Anterior cingulate cortex (tissue), 58 donors: ENCODE measurements around the gene BANF1.
A peak's percentile ranks its signal among the peaks of the same experiment; 100 is the strongest.

ENCODE experiments used
- DNase-seq, 58 donors: peaks; one replicate each; lab custom pipeline; 2025; lab: John Stamatoyannopoulos, UW

The BANF1 gene

DNA sequence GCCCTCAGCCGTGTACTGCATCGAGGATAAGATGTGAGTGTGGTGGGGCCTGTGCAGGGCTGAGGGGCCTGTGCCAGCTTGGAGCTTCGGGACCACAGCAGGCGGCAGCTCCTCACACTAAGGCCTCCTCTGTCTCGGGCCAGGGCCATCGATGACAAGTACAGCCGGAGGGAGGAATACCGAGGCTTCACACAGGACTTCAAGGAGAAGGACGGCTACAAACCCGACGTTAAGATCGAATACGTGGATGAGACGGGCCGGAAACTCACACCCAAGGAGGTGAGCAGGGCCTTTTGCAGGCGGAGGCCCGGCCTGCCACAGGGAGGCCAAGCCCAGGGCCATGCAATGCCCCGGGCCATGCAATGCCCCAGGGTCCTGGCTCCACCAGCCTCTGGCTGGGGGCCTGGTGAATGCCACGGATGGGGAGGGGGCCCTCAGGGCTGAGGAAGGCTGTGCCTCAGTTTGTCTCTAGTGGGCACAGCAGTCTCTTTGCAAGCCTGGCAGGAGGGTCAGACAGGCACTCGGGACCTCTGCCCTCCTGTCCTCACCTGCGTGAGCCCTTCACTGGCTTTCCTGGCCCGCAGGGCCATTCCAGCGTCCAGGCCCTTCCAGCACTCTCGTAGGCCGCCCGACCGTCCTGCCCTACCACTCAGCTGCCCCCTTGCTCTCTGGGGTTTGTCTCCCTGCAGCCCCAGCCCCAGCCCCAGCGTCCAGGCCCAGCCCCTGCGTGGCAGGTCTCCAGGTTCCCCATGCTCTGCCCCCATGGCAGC is 24.5 kb upstream of the BANF1 start:
- DNase-seq = no peak

DNA sequence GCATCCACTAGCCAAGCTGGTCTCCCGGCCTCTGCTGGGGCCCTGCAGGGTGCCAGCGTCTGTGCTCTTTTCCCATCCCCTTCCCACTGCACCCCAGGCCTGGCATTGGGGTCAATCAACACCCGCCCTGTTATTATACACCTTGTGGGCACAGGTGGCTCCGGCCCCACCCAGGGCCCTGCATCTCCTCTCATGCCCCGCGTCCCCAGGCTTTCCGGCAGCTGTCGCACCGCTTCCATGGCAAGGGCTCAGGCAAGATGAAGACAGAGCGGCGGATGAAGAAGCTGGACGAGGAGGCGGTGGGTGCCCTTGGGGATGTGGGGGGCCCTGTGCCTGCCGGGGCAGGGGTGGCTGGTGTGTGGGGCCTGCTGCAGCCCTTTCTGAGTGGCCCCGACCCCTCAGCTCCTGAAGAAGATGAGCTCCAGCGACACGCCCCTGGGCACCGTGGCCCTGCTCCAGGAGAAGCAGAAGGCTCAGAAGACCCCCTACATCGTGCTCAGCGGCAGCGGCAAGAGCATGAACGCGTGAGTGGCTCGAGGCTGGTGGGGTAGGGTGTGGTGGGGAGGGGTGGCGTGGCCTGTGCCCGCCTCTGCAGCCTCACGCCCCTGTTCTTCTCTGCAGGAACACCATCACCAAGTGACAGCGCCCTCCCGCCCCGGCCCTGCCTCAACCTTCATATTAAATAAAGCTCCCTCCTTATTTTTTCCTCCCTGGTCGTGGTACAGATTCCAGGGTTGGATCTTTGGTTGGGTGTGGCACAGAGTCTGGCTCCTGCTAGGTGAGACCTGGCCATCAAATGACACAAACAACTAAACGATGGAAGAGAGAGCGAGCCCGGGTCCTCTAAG is 23.7 kb upstream of the BANF1 start:
- DNase-seq = no peak

DNA sequence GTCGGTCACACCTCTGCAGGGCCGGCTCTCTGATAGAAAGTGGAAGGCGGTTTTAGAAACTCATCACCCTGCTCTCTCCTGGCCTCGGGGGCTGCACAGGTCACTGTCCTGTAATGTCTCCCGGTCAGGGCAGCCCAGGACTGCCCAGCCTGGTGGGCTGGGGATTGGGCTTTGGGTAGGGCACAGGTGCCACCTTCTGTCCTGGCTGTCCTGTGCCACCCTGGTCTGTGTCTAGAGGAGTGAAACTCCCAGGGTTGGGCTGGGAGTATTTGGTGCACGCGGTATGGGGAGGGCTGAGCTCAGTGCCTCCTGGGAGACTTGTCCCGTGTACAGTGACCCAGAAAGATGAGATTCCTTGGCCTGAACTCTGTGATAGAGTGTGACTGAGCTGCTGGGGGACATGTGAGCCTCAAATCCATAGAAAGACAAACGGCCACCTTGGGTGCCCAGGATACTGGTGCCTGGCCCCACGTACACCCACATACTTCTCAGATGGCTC is 23.0 kb upstream of the BANF1 start:
- DNase-seq = no peak

DNA sequence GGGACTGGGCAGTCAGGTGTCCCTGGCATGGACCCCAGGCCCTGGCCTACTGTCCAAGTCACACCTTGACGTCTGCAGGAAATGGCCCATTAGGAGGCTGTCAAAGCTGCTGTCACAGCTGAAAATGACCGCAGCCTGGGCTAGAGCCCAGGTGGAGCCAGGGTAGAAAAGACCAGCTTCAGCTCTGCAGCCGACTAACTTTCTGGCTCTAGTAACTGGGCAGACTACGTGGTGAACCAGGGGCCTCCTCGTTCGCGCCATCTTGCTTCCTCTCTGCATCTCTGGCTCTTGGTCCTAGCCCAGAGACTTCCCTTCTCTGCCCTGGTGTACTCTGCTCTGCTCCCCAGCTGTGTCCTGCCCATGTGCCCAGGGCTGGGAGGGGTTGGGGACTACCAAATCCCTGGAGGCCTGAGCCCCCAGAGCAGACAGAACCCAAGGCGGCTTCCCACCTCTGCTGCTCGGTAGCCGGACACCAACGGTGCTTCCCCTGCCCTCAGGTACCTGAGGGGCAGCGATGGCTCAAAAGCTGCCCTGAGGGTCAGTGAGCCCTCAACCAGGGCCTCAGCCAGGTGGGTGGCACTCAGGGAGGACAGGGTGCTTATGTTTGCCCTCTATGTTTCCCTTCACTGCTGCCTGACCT is 21.1 kb upstream of the BANF1 start:
- no peak for DNase-seq

DNA sequence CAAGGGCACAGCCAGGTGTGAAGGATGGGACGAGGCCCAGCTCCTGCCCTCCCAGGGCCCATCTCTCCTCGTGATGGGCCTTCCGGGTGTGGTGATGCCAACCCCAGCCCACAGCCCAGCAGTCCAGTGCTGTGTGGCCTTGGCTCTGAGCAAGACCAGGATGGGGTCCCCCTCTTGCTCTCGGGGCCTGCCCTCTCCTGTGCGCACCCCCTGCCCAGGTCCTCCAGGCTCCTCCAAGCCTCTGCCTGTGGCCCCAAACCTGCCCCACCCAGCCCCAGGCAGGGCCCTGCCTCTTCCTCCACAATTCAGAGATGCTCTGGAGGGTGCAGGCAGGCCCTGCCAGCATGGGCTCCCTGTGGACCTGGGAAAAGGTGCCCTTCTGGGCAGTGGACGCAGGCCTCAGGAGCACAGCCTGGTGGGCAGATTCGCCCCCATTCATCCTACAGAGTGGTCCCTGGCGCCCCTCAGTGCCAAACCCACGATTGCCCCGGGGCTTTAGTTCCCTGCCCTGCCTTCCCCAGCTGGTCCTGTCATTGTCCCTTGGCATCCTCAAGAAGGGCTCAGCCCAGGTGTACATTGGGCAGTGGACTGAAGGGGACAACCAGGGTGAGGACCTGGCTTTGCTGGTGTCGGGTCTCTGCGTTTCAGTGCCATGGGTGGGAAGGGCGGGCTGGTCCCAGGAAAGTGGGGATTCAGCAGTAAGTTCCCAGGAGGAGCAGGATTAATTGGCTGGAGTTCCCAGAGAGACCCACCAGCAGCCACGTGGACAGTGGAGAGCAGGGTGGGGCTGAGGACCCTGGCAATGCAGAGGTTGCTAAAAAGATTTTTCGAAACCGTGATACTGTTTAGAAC is 20.1 kb upstream of the BANF1 start:
- no peak for DNase-seq

DNA sequence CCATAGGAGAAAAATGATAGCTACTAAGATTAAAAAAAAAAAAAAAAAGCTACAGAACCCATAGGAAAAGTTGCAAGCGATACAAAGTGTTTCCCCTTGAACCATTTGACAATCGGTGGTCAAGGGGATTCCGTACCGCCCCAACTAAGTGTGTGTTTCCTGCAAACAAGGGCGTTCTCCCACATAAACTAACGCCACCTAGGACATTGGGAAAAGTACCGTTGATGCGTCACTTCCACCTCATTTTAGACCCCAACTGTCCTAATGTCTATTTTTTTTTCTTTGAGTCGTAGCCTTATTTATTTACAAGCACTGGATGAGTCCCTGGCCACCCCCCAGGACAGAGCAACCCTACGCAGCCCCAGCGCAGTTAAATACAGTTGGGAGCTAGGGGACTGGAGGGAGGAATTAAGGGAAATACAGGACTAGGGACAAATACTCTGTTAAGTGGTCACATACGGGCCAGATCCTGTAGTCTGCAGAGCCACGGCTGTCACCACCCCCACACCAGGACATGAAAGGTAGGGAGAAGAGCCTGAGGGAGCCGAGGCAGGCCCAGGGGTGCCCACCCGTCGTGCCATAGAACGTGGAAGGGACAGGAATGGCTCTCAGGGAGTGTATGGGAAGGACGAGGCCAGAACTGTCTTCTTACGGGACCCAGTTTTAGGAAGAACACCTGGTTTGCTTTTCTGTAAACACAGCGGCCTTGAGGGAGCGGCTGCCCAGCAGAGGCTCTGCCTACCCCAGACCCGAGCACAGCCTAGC is 19.3 kb upstream of the BANF1 start:
- no peak for DNase-seq

DNA sequence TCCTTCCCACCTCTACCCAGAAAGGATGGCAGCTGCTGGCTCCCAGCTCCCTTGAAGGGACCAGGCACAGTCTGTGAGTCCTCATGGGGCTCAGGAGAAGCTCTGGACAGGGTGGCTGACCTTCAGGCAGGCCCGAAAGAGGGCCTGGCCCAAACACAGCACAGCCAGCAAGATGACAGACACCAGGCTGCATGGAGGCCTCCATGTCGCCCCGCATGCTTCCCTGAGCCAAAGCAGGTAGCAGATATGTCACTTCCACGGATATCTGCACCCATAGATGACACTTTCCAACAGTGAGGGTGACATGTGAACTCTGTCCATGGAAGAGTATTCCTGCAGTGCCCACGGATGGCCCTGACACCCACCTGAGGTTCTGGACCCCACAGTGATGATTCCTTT is 18.7 kb upstream of the BANF1 start:
- DNase-seq = no peak

DNA sequence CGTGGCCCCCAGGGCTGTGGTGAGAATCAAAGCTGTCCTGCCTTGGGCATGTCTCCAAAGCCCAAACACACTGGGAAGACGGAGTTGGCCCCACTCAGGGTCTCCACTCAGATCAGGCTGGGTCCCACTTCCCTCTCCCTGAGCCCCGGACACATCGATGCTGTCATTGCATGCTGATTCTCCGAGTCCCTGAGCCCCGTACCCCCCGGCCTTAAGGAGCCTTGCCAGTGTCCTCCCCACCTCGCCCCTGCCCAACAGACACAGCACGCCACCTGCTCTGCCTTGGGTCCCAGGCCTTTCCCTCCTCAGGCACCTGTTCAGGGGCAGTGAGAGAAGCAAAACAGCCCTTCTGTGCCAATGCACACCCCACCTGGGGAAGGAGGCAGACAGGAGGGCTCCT is 15.0 kb upstream of the BANF1 start:
- DNase-seq = no peak

DNA sequence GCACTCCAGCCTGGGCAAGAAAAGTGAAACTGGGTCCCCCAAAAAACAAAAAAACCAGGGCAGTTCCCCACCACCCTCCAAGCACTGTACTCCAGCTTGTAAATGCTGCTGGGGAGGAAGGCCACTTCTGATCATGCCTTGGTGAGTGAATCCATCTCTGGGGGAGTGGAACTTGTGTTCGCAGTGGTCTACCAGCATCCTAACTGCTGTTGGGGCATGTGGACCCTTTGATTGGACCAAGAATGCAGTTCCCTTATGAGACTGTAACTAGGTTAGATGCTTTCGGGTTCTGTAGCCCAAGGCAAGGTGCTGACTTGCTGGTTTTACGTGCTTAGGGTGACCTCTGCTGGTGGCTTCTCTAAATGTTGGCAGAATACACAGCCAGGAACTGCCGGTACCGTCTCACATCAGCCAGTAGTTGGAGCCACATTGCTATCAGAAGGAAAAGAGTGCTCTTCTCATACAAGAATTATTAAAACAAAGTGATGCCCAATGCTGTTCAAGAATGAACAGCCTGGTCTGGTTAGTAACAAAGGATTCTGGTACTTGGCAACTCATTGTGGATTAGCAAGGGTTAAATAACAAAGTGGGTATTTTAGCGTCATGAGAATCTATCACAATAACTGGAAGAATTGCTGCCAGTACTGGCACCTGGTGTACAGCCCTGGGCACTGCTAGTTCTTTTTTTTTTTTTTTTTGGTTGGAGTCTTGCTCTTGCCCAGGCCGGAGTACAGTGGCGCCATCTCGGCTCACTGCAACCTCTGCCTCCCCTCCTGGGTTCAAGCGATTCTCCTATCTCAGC is 13.3 kb upstream of the BANF1 start:
- DNase-seq = peak in 57 of 58 donors; percentile 13 to 92 (median 80)

DNA sequence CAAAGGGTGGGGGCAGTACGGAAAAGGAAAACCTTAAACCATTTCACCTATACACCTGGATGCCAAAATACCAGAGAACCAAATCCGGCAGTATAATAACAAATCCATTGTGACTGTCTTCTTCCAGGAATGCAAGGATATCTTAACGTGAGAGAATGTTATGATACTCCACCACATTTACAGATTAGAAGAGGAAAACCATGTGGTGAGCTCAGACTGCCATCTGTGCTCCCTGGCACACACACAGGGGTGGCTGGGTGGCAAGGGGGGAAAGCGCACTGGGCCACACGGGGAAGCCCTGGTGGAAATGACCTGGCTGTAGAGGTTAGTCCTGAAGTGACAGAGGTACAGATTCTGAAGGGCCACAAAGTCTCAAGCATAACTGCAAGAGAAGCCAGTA is 10.2 kb upstream of the BANF1 start:
- DNase-seq = no peak

DNA sequence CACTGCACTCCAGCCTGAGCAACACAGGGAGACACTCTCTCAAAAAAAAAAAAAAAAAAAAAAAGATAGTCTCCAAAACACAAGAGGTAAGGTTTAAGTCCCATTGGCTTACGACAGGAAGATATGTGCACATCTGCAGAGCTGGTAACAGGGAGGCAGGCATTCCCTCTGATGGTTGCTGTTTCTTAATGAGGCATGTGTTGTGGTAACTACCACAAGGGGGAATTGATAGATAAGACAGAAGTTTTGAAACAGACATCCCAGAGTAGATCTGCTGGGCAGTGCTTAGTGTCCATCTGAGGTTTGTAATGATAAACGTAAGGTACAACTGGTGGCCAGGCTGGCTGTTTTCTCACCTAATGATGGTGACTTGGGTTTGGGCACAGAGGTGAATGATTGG is 5.0 kb upstream of the BANF1 start:
- DNase-seq = no peak

DNA sequence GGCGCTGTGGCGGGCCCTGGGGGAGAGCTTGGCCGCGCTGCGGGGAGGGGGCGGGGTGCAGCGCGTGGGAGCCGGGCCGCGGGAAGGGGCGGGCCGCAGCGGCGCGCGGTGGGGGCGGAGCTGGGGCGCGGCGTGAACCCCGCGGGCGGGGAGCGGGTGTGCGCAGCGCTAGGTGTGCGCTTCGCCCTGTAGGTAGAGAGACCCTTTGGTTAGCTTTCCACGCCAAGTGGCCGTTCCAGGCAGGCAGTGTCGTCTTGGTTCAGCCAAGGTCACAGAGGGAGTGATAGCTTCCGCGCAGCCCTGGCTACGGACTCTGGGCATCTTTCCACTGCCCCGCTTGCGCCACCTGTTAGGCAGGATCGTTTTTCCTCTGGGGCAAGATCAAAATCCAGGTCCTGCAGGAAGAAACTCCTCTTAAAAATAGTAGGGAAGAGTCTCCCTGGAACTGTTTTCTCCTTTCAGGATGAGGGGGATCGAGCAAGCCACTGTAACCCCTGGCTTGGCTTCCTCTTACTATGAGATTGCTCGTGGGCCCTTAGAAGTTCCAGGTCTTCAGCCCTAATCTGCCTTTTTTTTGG is 434 bp downstream of the BANF1 start:
- DNase-seq = peak in 19 of 58 donors; percentile 32 to 81 (median 67)

DNA sequence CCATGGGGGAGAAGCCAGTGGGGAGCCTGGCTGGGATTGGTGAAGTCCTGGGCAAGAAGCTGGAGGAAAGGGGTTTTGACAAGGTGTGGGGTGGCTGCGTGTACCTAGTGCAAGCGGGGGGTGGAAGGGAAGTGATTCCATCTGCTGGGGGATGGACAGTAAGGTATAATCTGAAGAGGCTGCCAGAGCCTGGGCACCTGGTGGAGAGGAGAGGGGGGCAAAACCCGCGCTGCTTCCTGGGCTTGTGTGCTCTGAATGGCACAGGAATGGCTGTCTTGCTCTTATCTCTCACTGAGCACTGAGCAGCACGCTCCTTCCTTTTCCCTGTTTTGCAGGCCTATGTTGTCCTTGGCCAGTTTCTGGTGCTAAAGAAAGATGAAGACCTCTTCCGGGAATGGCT is 988 bp downstream of the BANF1 start:
- DNase-seq = no peak

DNA sequence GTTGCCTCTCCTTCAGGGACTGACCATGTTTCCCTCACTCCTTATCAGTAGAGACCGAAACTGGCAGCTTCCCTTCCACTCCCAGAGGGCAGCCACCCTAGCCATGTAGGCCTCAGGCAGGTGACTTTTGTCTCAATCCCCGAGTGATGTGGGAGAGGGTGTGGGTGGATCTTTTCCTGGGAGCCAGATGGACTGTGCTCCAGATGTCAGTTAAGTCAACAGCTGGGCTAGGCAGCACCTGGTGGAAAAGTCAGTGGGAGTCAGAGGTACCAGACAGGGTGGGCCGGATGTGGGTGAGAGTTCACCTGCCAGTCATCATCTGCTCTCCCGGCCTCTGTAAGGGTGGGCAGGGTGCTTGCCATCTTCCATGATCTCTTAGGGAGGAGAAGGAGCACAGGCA is 1.9 kb downstream of the BANF1 start:
- no peak for DNase-seq

DNA sequence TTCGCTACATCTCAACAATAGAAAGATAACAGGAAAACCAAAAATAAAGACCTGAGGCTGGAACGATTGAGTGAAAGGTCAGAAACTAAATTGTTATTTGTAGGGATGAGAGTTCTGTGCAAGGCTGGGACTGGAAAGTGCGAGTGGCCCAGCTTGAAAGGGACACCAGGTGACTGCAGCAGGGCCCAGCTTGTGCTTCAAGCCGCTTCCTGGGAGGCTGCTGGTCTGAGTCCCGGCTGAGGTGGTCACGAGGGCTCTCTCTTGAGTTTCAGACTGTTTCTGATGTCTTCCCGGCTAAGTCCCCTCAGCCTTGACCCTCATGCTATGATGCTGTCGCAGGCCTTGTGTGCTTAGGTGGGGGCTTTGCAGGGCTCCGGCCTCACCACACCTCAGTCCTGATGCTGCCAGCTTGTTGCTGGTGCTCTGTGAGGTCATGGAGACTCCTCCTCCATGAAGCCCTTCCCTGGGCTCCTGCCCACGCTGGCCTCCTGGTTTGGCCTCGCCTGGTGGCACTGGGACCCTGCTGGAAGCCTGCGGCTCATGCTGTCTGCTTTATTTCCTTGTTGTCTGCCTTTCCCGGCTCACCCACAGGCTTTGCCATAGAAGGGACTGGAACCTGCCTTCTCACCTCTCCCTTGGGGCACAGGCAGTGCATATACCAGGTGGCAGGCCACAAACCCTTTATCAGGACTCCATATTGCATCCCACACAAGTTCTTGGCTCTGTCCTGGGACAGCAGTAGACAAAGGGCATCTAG is 4.0 kb downstream of the BANF1 start:
- DNase-seq = no peak

DNA sequence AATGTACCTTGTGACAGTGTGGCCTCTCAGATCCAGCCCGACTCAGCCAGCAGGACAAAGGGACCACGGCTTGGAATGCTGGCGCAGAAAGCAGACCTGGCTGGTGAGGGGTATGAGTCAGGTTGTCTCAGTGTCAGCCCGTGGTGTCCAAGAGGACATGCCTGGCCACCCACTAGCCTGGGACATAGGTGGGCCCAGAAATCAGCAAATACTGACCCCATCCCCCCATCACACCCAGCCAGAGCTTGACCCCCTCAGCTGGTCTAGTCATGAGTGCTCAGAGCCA is 4.5 kb downstream of the BANF1 start:
- DNase-seq = no peak

DNA sequence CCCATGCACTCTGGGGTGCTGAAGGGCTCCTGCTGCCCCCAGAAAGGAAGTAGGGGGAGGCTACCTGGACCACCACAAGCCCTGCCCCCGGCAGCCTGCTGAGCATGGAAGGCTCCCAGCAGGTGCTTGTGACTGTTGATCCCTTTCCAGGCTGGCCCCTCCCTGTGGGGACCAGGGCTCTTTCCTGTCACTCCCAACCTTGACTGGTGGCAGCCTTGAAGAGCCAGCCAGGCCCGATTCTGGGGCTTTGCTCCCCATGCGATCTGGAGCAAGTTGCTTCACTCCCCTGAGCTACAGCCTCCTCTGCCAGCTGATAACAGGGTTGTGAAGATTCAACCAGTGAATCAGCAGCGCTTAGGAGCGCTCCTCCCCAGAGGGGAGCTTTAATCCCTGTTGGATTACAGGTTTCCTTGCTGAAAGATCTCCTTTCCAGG is 4.9 kb downstream of the BANF1 start:
- DNase-seq = no peak

DNA sequence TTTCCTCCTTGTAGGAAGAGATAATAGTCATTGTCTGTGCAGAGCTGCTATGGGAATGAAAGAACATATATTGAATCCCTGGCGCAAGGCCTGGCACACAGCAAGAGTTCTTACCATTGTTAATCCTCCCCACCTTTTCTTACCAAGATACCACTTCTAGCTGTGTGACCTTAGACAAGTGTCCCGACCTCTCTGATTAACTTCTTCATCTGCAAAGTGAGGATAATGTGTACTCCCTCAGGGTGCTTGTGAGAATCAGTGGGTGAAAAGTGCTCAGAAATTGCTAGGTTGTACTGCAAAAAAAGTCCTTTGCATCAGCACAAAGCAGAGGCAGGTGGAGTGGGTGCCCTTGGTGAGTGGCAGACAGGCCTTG is 5.8 kb downstream of the BANF1 start:
- no peak for DNase-seq
